Hepatocyte (in vitro differentiated cells): Measurements from ENCODE around the gene PRCD.

Source experiments
- EZH2 ChIP-seq: fragments of 200-600 bp; sonication (generic); IDR thresholded peaks from 2 replicates; pipeline ENCODE4 v1.6.1; 2016; ENCODE audit warnings: antibody characterized with exemption, mild to moderate bottlenecking, borderline replicate concordance
- EZH2phosphoT487 ChIP-seq: fragments of 200-600 bp; sonication (generic); IDR thresholded peaks from one replicate; pipeline ENCODE4 v1.6.1; 2018; ENCODE audit warnings: antibody characterized with exemption, mild to moderate bottlenecking, low read depth, moderate library complexity; ENCODE audit not compliant: unreplicated experiment, severe bottlenecking
- TF ChIP-seq, protein P1 (sequence below): fragments of 200-600 bp; sonication (generic); IDR thresholded peaks from 2 replicates; pipeline ENCODE4 v1.5.1; 2016; ENCODE audit warnings: antibody characterized with exemption, mild to moderate bottlenecking; ENCODE audit not compliant: poor library complexity

DNA sequence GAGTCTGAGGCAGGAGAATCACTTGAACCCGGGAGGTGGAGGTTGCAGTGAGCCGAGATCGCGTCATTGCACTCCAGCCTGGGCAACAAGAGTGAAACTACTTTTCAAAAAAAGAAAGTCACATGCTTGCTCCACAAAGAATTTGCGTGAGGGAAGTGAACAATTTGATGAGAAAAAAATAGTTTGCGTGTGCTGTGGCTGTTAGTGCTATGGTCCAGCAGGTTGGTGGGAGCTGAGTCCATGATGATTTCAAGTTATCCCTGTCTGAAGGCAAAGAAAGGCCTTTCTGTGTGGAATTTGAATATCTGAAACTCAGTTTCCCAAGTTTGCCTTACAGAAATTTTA is 21.0 kb downstream of the PRCD start:
- TF ChIP-seq, protein P1, sequence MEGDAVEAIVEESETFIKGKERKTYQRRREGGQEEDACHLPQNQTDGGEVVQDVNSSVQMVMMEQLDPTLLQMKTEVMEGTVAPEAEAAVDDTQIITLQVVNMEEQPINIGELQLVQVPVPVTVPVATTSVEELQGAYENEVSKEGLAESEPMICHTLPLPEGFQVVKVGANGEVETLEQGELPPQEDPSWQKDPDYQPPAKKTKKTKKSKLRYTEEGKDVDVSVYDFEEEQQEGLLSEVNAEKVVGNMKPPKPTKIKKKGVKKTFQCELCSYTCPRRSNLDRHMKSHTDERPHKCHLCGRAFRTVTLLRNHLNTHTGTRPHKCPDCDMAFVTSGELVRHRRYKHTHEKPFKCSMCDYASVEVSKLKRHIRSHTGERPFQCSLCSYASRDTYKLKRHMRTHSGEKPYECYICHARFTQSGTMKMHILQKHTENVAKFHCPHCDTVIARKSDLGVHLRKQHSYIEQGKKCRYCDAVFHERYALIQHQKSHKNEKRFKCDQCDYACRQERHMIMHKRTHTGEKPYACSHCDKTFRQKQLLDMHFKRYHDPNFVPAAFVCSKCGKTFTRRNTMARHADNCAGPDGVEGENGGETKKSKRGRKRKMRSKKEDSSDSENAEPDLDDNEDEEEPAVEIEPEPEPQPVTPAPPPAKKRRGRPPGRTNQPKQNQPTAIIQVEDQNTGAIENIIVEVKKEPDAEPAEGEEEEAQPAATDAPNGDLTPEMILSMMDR, result no peak
- no peak for TF ChIP-seq EZH2
- TF ChIP-seq EZH2phosphoT487, result no peak
